Activated CD8-positive, alpha-beta memory T cell treated with anti-CD3 and anti-CD28 coated beads, Interleukin-2, amount 50 U/mL, for 1 hour (primary cell): ENCODE data around the gene KIAA1614.

Experiments used
- DNase-seq: peaks from one replicate; pipeline ENCODE4 v3.0.0-alpha.2; 2020; ENCODE audit errors: extremely low read depth

The KIAA1614 gene

DNA sequence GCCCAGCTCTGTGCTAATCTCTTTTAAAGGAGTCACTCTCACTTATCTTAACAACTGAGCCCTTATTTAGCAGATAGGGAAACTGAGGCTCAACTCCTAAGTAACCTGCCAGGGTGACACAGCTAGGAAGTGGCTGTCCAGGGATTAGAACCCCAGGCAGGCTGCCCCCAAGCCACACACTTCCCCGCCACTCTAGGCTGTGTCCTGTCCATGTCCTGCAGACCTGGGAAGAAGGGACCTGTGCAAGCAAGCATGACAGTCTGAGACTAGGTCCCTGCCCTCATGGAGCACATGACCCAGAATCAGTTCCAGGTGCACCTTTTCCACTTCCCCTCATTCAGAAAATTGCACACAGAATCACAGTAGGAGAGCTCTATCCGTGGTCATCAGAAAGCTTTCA, 12.2 kb downstream of the KIAA1614 start:
- no peak for DNase-seq

DNA sequence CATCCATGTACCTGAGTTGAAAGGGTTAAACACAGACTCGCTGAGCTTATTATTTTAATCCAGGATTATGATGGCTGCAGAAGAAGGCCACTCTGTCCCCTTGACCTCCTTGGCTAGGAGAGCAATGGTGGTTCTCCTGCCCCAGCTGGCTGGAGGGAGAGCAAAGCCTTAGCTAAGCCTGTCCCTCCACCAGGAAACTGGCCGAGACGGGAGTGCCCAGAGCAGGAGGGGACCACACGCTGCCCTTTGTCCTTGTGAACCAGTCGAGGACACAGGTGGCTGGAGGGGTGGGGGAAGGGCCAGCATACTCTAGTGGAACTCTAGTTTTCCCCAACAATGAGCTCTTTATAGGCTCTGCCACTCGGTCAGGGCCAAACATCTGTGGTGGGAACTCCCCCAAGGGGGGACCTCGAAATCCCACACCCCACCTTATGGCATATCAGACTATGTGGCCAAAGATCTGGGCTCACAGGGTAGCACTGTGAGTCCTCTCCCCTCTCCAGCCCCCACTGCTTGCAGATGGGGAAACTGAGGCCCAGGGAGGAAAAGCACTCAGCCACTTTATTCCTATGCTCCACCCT, 12.9 kb downstream of the KIAA1614 start:
- DNase-seq, result no peak

DNA sequence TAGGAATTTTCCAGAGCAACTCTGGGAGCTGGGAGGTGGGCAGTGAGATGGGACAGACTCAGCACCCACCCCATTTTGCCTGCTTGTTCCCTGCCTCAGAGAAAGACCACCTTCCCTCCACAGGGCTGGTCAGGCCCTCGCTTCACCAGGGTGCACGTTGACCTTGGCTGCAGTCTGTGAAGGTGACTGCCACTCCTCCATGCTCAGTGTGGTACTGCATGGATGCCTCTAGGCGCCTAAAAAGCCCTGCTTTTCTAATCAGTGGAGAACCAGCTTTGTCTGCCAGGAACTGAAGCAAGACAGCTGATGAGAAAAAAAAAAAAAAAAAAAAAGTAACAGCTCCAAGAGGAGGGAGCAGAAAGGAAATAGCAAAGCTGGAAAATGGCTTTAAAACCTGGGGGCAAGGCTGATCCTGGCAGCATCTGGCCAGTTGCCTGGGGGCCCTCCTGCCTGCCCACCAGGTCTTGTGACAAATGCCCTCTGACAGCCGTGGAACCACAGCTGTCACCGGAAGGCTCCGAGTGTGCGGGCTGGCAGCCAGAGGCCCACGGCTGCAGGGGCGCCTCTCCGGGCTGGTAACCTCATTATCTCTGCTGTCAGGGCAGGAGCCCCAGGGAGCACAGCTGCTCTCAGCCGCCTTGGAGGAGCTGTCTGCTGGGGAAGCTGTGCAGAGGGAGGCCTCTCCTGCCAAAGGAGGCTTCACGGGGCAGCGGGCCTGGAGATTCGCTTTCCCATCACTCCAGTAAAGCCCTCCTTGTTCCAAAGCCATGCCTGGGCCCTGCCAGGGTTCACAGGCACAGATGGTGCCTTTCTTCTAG, 13.7 kb downstream of the KIAA1614 start:
- no peak for DNase-seq

DNA sequence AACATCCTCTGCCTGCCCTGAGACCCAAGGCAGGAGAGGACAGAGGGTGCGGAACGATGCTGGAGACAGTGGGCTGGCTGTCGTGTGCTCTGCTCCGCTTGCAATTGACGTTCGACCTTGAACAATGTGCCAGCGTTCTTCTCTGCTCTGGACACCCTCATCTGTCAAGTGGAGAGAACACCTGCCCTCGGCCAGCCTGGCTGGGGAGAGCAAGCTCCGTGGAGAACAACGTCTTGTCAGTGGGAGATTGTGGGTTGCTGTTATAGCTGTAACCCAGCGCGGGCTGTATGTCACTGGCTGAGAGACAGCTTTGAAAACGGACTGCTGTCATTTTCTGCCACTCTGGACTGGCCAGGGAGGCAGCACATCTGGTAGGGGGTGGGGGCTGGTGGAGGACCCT, 14.7 kb downstream of the KIAA1614 start:
- DNase-seq, result no peak

DNA sequence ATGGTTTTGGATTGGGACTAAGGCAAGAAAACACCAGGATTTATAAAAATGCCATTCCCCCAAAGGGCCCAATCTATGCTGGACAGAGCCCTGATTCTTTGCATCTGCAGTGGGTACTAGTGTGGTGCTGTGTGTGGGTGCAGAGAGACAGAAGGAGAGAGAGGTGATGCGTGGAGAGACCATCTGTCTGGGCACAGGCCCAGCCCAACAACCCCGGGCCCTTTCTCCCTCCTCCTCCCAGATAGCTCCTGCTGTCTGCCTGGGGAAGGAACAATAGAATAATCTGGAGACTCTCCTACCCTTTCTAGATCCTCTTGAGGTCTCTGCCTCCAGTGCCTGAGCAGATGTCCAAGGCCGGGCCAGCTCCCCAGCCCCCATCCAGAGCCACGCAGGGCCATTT, 15.1 kb downstream of the KIAA1614 start:
- DNase-seq, result no peak

DNA sequence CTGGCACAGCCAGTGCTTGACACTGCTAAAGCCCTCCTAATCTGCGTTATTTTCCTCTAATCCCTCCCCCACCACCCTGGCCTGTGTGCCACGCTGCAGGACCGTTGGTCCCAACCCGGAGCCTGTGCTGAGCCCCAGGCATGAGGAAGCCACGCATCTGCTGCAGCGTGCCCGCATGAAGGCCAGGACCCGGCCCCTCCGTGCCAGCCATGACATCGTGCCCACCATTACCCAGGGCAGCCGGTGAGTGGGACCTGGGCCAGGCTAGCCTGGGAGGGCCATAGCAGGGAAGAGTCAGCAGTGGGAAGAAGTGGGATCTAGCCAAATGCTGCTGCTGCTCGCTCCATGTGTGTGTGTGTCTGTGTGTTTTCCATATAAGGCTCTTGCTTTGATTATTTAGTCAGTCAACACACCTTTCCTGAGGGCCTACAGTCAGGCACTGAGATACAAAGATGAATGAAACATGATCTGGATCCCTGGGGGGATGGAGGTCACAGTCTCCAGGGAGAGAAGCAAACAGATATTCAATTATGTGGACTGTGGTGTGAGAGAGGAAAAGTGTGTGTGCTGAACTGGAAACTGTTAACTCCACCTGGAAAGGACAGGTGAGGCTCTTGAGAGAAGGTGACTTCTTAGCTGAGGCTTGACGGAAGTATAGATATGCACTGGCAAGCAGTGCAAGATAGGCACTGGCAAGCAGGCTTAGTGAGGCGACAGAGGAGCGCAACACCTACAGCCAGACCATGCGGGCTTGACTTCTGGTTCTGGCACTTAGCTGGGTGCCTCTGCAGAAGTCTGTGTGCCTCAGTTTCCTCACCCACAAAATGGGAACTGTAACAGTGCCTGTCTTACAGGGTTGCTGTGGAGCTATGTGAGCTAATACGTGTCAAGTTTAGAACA, 15.9 kb downstream of the KIAA1614 start:
- DNase-seq, result no peak

DNA sequence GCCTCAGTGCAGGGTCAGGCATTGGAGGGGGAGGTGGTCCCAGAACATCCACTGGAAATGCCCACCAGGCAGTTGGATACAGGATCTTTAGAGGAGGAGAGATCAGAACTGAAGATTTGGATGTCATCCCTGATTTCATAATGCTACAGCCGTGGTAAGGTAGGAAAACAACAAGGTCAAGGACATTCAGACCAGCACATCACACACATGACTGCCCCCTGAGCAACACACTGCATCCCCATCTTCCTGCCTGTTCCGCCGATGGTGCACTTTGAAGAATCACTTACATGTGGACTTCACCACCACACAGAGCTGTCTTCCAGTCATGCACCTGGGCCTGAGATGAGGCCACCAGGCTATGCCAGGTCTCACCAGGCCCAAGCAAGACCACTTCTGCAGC, 16.7 kb downstream of the KIAA1614 start:
- no peak for DNase-seq

DNA sequence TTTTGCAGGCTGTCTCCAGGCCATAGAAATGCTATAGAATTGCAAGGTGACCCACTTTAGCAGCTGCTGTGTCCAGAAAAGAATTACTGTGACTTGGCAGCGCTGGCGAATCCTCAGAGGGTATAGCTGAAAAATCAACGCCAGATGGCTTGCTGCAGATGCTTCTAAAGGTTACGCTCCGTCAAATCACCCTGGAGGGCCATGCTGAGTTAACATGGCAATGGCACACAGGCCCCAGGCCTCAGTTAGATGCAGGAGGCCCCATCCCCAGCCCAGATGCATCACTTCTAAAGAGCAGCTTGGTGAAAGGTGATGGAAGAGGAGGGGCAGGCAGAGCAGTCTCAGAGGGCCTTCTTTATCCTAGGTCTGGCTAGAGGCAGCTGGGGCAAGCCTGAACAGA, 18.0 kb downstream of the KIAA1614 start:
- DNase-seq, result no peak

DNA sequence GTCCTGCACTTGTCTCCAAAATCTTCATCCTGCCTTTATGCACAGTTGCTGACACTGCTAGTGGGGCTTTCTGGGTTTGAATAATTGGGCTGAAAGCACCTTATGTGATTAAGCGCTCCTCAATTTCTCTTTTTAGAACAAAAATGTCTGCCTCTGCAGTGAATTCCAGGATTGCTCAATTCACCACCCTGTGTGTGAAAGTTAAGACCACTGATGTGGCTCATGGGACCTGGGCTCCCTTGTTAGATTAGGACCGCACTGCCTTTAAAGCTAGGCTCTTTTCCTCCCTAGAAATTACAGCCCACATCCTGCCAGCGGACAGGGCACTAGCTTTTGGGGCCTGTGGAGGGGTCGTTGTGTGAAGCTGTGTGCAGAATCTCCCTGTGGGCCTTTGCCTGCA, 18.8 kb downstream of the KIAA1614 start:
- DNase-seq, result no peak

DNA sequence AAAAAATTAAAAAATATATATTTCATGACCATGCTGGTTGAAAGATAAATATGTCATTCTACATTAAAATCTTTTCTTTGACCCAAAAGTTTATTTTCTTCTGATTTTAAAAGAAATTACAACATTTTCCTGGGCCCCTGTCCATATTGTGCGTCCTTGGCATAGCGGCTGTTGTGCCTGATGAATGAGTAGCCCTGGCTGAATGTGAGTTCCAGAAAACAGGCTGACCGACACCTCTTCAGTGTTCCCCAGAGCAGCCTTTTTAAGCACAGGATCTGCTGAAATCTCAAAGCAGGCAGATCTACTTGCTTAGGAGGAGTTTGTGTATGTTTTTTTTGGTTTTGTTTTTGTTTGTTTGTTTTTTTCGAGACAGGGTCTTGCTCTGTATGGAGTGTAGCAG, 19.7 kb downstream of the KIAA1614 start:
- DNase-seq, result no peak

DNA sequence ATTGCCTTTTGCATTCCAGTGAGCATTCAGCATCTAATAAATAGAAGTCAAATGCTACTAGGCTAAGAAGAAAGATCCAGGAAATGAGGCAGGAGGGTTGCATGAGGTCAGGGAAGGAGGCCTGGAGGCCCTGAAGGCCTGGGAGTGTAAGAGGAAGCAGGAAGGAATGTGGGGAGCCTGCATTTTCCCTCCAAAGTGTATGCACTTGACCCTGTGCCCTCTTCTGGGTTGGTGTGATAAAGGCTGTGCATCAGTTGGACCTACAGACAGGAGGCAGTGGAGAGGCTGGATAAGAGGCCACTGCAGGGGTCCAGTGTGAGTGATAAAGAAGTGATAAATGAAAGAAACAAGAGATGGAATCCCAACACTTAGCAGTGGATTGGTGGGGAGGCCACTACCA, 20.4 kb downstream of the KIAA1614 start:
- no peak for DNase-seq

DNA sequence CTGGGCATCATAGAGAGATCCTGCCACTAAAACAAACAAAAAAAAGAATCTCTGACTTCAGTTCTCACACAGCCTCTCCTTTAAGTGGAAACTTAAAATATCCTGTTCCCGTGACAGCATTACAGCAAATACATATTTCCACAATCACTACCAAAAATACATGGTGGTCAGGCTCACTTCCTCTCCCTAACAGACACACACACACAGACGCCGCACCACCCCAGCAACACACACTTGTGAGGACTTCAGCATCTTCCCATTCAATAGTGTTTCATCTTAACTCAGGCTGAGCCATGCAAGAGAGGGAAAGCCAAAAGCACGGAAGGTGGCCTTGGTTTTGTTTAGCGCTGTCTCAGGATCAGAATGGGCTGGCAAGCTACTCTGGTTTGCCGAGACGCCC, 21.9 kb downstream of the KIAA1614 start:
- no peak for DNase-seq

DNA sequence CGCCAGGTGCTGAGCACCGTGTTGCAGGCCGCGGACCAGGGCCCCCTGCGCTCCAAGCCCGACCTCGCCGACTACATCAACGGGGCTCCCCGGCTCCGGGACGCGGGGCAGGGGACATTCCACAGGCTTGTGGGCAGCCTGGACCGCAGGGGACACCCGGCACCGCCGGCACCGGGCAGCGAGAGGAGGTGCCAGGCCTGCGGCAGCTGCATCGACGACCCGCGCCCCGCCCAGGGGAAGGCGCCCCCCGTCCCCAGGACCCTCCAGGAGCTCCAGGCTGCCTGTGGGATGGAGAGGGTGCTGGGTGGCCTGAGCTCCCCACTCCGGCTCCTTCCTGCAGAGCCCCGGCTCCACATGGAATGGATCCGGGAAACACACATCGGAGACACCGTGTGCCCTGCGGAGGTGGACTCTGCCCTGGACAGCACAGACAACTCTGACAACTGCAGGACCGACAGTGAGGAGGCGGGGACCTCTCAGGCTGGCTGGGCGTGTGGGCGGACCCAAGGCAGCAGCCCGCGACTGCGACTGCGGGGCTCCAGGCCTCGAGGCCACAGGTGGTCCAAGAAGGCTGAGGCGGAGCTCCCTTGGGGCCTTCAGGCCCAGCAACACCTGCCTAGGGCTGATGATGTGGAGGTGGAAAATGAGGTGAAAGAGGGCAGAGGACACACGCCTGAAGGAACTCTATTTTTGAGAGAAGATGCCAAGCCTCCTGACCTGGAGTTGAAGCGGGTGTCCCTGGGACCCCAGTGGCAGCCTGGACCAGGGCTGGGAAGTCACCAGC, 22.8 kb downstream of the KIAA1614 start:
- DNase-seq, result no peak

DNA sequence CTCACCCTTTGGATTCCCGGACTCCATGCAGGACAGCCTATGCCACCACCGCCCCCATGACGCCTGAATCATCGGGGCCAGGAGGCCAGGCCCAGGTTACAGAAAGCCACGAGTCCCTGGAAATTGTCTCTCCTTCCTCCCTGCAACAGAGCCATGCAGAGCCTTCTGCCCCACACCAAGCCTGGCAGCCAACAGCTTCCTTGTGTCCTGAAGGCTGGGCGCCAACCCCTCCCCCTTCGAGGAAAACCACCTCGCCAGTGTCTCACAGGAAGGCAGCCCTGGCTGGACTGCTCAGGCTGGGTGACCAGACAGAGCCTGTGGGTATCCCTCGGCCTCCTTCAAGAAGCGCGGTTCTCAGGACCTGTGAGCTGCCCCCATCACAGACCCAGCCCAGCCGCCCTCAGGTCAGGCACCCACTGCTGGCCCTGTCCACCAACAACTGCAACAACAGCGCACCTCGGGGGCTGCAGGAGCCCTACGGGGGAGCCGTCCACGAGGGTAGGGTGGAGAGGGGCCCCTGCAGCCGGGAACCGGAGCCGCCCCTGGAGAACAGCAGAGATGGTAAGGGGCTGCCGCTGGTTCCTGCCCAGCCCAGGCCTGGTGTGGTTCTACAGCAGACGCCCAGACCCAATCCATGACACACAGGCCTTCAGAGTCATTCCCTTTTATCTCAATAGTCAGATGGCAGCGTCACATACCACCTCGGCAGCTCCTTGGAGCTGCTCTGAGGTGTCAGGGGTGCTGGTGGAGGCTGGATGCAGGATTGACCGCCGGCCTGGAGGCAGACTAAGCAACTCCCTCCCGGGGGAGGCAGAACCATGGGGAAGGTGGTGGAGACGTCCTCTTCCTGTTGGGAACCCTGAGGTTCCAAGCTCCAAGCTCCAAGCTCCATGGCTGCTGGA, 23.7 kb downstream of the KIAA1614 start:
- no peak for DNase-seq

DNA sequence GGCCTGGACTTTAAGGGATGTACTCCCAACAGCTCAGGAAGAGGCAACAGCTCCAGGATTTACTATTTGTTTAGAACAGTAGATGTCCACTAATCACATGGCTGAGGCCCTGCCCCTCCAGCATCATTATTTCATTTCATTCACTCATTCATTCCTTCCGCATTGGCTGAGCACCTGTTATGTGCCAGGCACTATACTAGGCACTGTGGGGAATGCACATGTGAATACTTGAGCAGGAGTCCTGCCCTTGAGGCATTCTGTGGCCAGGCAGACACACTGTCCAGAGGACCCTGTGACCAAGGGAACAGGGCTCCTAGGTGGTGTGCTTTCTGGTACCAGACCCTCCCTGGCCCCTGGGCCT, 24.3 kb downstream of the KIAA1614 start:
- DNase-seq, result no peak

DNA sequence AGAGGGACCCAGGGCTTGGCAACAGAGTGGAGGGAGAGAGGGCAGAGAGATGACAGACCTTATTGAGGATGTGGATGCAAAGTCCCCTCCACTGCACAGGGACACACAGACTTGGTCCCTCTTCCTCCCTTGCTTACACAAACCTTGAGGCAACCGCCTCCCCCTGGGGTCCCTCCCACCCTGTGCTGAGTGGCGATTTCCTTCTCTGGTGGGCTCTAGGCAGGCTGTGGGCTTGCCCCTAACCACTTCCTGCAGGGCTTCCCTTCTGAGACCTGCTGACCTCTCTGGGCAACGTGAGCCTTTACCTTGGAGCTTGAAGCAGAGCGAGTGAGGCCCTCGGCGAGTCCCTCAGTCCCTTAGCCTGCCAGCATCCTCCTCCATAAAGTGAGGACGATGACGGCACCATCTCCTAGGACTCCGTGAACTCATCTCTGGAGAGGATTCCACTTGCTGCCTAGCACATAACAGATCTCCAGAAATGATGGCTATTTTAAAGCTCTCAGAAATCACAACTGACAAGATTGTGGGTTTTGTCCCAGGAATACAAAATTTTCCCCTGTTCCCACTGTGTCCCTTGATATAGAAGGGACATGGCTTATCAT, 25.0 kb downstream of the KIAA1614 start:
- DNase-seq, result no peak

DNA sequence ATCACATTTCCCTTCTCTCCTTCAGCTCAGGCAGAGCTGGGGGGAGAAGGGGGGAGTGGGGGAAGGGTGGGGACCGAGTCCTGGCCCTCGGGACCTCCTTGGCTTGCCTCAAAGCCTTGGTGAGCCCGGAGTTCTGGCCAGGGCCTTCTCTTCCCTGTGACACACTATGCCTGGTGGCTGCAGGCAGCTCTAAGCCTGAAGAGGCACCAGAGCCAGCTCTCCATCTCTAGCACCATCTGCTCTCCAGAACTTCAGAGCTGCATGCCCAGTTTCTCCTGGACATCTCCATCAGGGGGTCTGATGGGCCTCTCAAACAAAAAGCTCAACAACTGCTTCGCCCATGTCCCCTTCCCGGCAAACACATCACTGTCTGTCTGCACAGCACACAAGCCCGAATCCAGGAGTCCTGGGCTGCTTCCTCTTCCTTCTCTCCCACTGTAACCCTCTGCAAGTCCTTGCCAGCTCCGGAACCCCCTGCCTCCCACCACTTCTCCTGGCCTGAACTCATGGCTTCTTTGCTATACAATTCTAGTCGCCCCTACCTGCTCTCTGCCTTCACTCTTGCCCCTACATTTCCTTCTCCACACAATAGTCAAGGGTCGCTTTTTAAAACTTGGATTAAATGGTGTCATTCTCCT, 26.5 kb downstream of the KIAA1614 start:
- DNase-seq, result no peak

DNA sequence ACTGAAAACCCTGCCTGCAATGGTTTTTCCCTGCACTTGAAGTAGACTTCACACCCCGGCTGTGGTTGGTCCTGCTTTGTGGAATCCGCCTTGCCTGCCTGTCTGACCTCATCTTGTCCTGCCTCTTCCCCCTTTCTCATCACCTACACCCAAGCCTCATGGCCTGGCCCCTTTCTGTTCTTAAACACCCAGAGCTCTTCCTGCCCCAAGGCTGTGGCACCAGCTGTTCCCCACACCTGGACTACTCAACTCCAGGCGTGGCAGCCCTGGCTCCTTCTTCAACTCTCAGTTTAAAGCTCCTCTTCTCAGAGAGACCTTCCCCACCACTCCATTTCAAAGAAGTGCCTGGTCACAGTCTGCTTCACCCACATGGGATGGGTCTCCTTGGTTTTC, 27.0 kb downstream of the KIAA1614 start:
- no peak for DNase-seq

DNA sequence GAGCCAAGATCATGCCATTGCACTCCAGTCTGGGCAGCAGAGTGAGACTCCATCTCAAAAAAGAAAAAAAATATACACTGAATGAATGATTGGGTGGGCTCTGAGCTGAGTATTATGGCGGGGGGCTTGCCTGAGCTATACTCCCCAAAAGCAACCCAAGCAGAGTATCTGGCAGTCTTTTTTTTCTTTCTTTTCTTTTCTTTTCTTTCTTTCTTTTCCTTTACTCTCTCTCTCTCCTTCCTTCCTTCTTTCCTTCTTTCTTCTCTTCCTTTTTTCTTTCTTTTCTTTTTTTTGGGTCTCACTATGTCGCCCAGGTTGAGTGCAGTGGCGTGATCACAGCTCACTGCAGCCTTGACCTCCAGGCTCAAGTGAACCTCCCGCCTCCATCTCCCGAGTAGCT, 27.7 kb downstream of the KIAA1614 start:
- no peak for DNase-seq
